ENCODE results near the gene AKT2.

The AKT2 gene

DNA sequence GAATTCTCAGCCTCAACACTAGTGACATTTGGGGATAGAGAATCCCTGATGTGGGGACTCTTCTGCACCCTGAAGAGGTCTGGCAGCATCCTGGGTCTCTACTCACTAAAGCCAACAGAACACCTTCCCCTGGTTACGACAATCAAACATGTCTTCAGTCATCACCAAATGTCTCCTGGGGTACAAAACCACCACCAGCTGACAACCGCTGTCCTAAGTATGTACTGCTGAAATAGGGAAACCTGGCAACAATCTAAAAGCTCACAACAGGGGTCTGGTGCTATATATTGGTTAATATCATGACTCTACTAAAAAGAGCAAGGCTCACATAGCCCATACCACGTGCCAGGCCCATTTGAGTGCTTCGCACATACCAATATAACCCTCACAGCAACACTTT lies 13.4 kb downstream of the AKT2 start:
- DNase-seq, result no peak

- DNase-seq, result no peak
These were observed 14.6 kb downstream of the AKT2 start for GRCh38 chr19:40270362-40271089.

GRCh38 chr19:40269216-40269940 lies 15.8 kb downstream of the AKT2 start:
- DNase-seq, result no peak

- no peak for DNase-seq
These were observed 17.5 kb downstream of the AKT2 start for GRCh38 chr19:40267601-40267997.

DNA sequence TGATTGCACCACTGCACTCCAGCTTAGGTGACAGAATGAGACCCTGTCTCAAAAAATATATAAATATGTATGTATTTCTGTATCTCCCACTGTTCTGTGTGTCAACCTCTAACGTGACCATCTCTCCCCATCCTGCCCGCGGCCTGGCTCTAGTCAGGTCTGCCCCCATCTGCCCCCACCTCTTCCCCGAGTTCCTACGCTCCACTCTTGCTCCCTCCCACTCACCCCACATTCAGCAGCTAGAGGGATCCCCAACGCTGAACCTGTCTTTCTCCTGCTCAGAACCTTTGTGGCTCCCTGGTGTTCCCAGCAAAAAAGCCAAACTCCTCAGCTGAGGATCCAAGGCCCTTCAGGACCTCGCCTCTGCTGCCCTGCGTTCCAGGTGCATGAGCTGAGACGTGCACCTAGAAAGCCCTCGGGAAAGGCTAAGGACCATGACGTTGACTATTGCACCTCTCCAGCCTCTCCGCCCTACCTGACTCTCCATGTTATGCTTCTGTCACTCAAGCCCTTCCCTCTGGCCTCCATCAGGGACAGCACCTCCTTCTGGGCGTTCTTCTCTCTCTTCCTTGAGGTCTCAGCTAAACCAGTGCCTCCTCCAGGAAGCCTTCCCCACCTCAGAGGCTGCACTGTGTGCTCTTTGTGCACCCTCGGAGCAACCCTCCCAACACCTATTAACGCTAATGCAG lies 18.1 kb downstream of the AKT2 start:
- no peak for DNase-seq

GRCh38 chr19:40266119-40266518 lies 19.0 kb downstream of the AKT2 start:
- DNase-seq, result no peak

- DNase-seq, result no peak
These were observed 19.4 kb downstream of the AKT2 start for GRCh38 chr19:40265763-40266099.

GRCh38 chr19:40265055-40265762 lies 19.9 kb downstream of the AKT2 start:
- no peak for DNase-seq

- DNase-seq, result no peak
These were observed 20.7 kb downstream of the AKT2 start for GRCh38 chr19:40264314-40265054.

DNA sequence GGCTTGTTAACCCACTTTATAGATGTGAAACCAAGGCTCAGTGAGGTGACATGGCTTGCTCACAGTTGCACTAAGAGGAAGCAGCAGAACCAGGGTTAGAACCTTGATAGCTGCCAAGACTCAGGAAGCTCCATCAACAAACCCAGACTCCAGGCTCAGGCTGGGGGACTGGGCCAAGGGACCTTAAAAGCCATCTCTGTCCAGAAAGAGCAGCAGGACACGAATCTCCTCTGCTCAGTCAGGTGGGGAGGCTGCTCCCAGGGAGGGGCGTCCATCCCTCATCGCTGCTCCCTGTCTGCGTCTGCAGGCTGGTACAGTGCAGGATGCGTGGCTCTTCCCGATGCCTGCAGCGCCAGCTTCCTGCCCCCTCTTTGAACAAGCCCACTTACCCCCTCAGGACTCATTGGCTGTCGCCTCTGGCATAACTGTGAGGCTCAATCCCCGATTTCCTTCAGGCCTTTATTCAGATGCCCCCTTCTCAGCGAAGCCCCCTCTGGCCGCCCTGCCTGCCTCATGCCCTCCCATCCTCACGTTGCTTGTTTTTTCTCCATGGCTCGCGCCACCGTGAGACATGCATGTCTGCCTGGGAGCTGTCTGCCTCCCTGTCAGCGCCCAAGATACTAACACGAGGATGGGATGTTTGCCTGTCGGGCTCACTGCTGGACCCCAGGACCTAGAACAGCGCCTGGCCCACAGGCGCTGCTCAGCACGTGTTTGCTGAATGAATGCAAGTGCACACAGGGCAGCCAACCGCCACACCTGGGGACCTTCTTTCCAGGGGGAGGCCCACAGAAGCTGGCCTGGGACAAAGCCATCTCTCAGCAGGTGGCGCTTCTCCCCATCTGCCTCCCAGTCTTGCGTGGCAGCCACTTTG lies 21.5 kb downstream of the AKT2 start:
- DNase-seq, result no peak

DNA sequence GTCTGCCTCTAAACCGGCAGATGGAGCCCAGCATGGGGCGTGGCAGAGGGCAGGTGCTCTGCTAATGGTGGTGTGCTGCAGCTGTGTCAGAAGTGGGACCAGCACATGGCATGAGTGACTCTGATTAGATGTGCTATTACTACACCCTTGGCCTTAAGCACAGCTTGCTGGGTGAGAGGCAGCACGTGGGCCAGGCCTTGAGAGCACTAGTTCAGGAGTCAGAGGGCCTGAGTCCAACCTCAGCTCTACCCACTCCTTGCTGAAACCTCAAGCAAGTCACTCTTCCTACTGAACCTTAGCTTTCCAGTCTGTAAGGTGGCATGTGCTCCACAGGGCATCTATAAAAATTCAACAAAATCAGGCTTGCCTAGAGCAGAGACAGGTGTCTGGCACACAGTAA lies 22.7 kb downstream of the AKT2 start:
- no peak for DNase-seq

GRCh38 chr19:40261631-40262030 lies 23.5 kb downstream of the AKT2 start:
- DNase-seq, result no peak

DNA sequence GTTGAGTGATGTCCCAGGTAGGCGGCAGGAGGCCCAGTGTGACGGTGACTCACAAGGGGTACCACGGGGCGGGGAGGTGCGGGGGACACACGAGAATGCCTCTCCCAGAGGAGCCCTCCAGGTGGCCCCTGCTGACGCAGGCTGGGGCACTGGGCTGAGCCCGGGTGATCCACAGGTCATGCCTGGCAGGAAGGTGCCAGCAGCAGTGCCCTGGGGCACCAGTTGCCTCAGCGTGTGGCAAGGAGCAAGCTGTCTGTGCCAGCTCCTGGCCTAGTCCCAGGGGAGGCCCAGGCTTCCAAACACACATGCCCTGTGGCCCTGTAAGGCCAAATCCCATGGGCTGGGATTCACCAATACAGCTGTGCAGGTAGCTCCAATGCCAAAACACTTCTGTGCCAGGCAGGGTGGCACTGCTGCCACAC lies 28.0 kb downstream of the AKT2 start:
- no peak for DNase-seq

DNA sequence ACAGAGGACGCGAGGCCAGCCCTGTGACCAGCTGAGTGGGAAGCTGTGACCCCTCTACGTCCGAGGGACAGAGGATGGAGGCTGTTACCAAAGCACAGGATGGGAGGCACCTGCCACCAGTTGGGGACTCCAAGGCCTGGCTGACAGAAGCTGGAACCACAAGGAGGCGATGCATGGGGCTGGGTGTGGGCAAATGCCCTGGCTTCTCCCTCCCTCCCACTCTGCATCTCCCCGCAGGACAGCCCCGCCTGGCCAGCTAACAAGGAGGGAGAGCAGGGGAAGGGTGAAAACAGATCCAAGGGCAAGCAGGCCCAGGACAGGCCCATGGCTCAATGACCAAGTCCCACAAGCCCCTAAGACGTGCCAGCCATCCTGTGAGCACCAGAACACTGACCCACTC lies 28.6 kb downstream of the AKT2 start:
- no peak for DNase-seq

DNA sequence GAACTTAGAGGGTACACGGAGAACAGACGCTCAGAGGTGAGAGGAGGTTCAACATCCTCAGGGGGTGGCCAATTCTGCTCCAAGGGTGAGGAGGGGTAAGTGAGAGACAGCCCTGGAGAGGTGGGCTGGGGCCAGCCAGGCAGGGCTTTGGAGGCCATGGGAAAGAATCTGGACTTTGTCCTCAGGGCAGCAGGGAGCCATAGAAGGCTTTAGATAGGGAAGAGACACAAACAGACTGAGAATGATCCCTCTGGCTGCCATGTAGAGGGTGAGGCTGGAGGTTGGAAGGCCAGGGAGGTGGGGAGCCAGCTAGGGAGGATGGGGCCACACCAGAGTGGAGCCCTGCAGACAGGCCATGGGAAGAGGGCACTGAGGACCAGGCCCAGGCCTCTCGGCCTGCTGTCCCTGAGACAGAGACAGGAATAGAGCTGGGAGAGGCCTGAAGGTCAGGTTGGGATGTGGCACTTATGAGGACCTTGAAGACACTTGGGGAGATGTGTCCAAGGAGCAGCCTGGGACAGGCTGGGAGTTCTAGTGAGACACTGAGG lies 29.5 kb downstream of the AKT2 start:
- DNase-seq, result no peak

DNA sequence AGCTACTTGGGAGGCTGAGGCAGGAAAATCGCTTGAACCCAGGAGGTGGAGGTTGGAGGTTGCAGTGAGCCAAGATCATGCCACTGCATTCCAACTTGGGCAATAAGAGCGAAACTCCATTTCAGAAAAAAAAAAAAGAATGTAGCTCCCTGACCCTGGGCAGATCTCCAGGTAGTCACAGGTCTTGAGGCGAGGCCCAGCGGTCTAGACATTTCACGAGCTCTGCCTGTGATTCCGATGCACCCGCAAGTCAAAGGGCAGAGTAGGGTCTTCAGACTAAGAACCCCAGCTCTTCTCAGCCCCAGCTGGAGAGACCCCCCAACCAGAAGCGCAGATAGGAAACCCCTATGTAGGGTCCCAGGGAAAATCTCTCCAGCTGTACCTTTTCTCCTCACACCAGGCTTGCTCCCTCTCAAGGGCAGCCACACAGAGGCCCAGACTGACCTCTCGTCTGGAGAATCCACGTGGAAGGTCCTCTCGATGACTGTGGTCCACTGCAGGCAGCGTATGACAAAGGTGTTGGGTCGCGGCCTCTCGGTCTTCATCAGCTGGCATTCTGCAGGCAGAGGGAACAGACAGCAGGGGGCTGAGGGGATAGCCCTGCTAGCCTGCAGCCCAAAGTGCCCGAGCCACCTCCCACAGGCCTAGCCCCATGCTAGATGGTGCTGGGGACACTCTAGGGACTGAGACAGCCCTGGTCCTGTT lies 30.3 kb downstream of the AKT2 start:
- DNase-seq, result no peak

DNA sequence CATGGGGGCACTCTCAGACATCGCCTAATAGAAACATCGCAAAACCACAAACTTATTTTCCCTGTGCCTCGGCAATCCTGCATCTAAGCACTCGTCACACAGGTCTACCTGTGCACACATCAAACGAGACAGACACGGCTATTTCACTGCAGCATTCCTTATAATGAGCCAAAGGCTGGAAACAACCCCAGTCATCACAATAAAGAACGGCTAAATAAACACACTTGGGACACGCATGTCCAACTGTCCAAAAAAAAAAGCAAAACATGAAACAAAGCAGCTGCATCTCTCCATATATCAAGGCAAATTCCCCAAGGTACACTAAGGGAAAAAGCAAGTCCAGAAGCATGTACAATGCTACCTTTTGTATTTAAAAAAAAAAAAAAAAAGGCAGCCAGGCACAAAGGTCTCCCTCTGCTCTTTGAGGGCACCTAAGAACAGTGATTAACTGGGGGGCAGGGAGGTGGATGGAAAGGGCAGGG lies 31.5 kb downstream of the AKT2 start:
- DNase-seq, result no peak

DNA sequence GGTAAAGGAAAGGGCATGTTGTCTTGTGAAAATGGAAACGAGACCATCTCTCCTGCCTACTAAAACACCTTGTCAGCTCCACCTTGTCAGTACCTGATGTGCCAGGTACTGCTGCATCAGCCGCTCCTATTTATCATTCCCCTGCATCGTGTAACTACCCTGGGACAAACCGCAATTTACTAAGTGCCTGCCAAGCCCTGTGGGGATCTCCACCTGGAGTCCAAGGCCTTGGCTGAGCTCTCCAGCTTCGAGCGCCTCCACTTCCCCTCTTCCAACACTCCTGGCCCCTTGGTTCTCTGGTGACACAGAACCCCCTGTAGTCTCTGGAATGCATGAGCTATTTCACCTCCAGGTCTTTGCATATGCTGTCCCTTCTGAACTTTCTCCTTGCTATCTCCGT lies 32.8 kb downstream of the AKT2 start:
- no peak for DNase-seq

GRCh38 chr19:40251991-40252390 lies 33.2 kb downstream of the AKT2 start:
- no peak for DNase-seq

- DNase-seq, result no peak
These were observed 33.9 kb downstream of the AKT2 start for GRCh38 chr19:40251244-40251643.

GRCh38 chr19:40249781-40250180 lies 35.4 kb downstream of the AKT2 start:
- no peak for DNase-seq

Data from CD4-positive, alpha-beta T cell treated with Interleukin-12 subunit alpha and Interleukin-12 subunit beta, for 1 hour (primary cell).